NCI-H524 treated with DMSO at 0.1 percent for 48 hours (cell line): Measurements from ENCODE around the gene ARHGEF19.
"Not testable (repeated sequence)": the region's sequence is repeated elsewhere in the genome, so short reads cannot be mapped to it uniquely, and the experiment has no call there.

ENCODE experiments used
- DNase-seq: peaks from one replicate; lab custom pipeline; 2025; lab: John Stamatoyannopoulos, UW

Gene ARHGEF19

GRCh38 chr1:16204216-16204615 is 8.2 kb downstream of the ARHGEF19 start:
- DNase-seq, result no peak

- DNase-seq, result no peak
Observed at GRCh38 chr1:16203550-16203949, 8.9 kb downstream of the ARHGEF19 start.

- DNase-seq, result no peak
Observed at GRCh38 chr1:16202281-16203210, 9.9 kb downstream of the ARHGEF19 start.

GRCh38 chr1:16199700-16200099 is 12.8 kb downstream of the ARHGEF19 start:
- DNase-seq, result no peak

- no peak for DNase-seq
Observed at GRCh38 chr1:16199157-16199501, 13.3 kb downstream of the ARHGEF19 start.

- DNase-seq, result no peak
Observed at GRCh38 chr1:16198444-16199156, 13.9 kb downstream of the ARHGEF19 start.

GRCh38 chr1:16196874-16197273 is 15.6 kb downstream of the ARHGEF19 start:
- DNase-seq, result no peak

GRCh38 chr1:16196139-16196538 is 16.3 kb downstream of the ARHGEF19 start:
- not testable (repeated sequence) for DNase-seq

GRCh38 chr1:16195518-16195905 is 16.9 kb downstream of the ARHGEF19 start:
- no peak for DNase-seq

GRCh38 chr1:16191916-16192546 is 20.4 kb downstream of the ARHGEF19 start:
- no peak for DNase-seq

GRCh38 chr1:16191309-16191708 is 21.1 kb downstream of the ARHGEF19 start:
- DNase-seq, result no peak

- no peak for DNase-seq
Observed at GRCh38 chr1:16189921-16190621, 22.4 kb downstream of the ARHGEF19 start.

GRCh38 chr1:16189003-16189402 is 23.4 kb downstream of the ARHGEF19 start:
- no peak for DNase-seq

GRCh38 chr1:16187748-16188401 is 24.6 kb downstream of the ARHGEF19 start:
- no peak for DNase-seq

- no peak for DNase-seq
Observed at GRCh38 chr1:16186655-16187235, 25.7 kb downstream of the ARHGEF19 start.

GRCh38 chr1:16184557-16185303 is 27.7 kb downstream of the ARHGEF19 start:
- no peak for DNase-seq

- DNase-seq, result no peak
Observed at GRCh38 chr1:16183765-16184556, 28.5 kb downstream of the ARHGEF19 start.

- no peak for DNase-seq
Observed at GRCh38 chr1:16183179-16183578, 29.3 kb downstream of the ARHGEF19 start.

- no peak for DNase-seq
Observed at GRCh38 chr1:16181887-16182719, 30.3 kb downstream of the ARHGEF19 start.
